ENCODE data around the gene DICER1.

- TF ChIP-seq CTCF (IDR thresholded peaks at IDR 0.05; ENCODE audit: poor library complexity) (no peak), EZH2 (IDR thresholded peaks at IDR 0.05; ENCODE audit: borderline replicate concordance) (no peak)
These were observed 9.8 kb upstream of the DICER1 start for GRCh38 chr14:95167177-95167576.

Measured in hepatocyte (in vitro differentiated cells).